SK-N-SH treated with all-trans-retinoic acid at 6 μM for 48 hours (cell line): ENCODE data around the gene COPG2.

Experiments
- ATAC-seq: fragments of 200-7000 bp; cut with Tn5 transposase; 3 replicates; pipeline ENCODE4 v1.9.1; 2020; ENCODE audit warnings: mild to moderate bottlenecking, moderate library complexity
- ARNTL ChIP-seq: fragments of 450-650 bp; formaldehyde crosslinking; IDR thresholded peaks from 2 replicates; pipeline ENCODE4 v1.5.0; 2020; ENCODE audit warnings: low read depth, mild to moderate bottlenecking, moderate library complexity, borderline replicate concordance
- BACH2 ChIP-seq: fragments of 250-450 bp; sonication (Bioruptor Pico); IDR thresholded peaks from 2 replicates; pipeline ENCODE4 v1.9.0; 2021; ENCODE audit warnings: mild to moderate bottlenecking, borderline replicate concordance
- CSDC2 ChIP-seq: fragments of 250-450 bp; sonication (Bioruptor Pico); IDR thresholded peaks from 2 replicates; pipeline ENCODE4 v1.5.0; 2020; ENCODE audit warnings: mild to moderate bottlenecking, moderate library complexity
- CSRNP3 ChIP-seq: fragments of 250-450 bp; sonication (Bioruptor Pico); IDR thresholded peaks from 2 replicates; pipeline ENCODE4 v1.5.1; 2021; ENCODE audit warnings: mild to moderate bottlenecking, moderate library complexity
- ESRRG ChIP-seq: fragments of 250-450 bp; sonication (Bioruptor Pico); IDR thresholded peaks from 2 replicates; pipeline ENCODE4 v1.6.1; 2021; ENCODE audit warnings: mild to moderate bottlenecking
- GLIS3 ChIP-seq: fragments of 250-450 bp; sonication (Bioruptor Pico); IDR thresholded peaks from 2 replicates; pipeline ENCODE4 v1.5.0; 2020; ENCODE audit warnings: mild to moderate bottlenecking, moderate library complexity
- ISL1 ChIP-seq: fragments of 250-450 bp; sonication (Bioruptor Pico); IDR thresholded peaks from 2 replicates; pipeline ENCODE4 v2.1.2; 2022; ENCODE audit warnings: mild to moderate bottlenecking, moderate library complexity
- OSR1 ChIP-seq: fragments of 250-450 bp; sonication (Bioruptor Pico); IDR thresholded peaks from 2 replicates; pipeline ENCODE4 v1.8.0; 2022; ENCODE audit warnings: moderate library complexity, mild to moderate bottlenecking, inconsistent platforms
- PATZ1 ChIP-seq: fragments of 250-450 bp; sonication (Bioruptor Pico); IDR thresholded peaks from 2 replicates; pipeline ENCODE4 v1.8.0; 2020; ENCODE audit warnings: mild to moderate bottlenecking, moderate library complexity, borderline replicate concordance
- POU6F1 ChIP-seq: fragments of 250-450 bp; sonication (Bioruptor Pico); IDR thresholded peaks from 2 replicates; pipeline ENCODE4 v1.8.0; 2021; ENCODE audit warnings: low read depth, mild to moderate bottlenecking, moderate library complexity, borderline replicate concordance
- PPARA ChIP-seq: fragments of 250-450 bp; sonication (Bioruptor Pico); IDR thresholded peaks from 2 replicates; pipeline ENCODE4 v1.5.0; 2020; ENCODE audit warnings: mild to moderate bottlenecking, borderline replicate concordance
- RARB ChIP-seq: fragments of 250-450 bp; sonication (Bioruptor Pico); IDR thresholded peaks from 2 replicates; pipeline ENCODE4 v1.8.0; 2021; ENCODE audit warnings: mild to moderate bottlenecking, moderate library complexity
- SNAI2 ChIP-seq: fragments of 250-450 bp; sonication (Bioruptor Pico); IDR thresholded peaks from 2 replicates; pipeline ENCODE4 v1.5.0; 2020; ENCODE audit warnings: mild to moderate bottlenecking, moderate library complexity
- TCF4 ChIP-seq: fragments of 250-450 bp; sonication (Bioruptor Pico); IDR thresholded peaks from 2 replicates; pipeline ENCODE4 v1.8.0; 2021; ENCODE audit warnings: mild to moderate bottlenecking, moderate library complexity, borderline replicate concordance
- TOX ChIP-seq: fragments of 250-450 bp; sonication (Bioruptor Pico); IDR thresholded peaks from 2 replicates; pipeline ENCODE4 v1.8.0; 2021; ENCODE audit warnings: mild to moderate bottlenecking, moderate library complexity, borderline replicate concordance
- TSHZ2 ChIP-seq: fragments of 250-450 bp; sonication (Bioruptor Pico); IDR thresholded peaks from 2 replicates; pipeline ENCODE4 v1.5.0; 2020; ENCODE audit warnings: mild to moderate bottlenecking, moderate library complexity
- ZC3H10 ChIP-seq: fragments of 250-450 bp; sonication (Bioruptor Pico); IDR thresholded peaks from 2 replicates; pipeline ENCODE4 v1.5.1; 2021; ENCODE audit warnings: mild to moderate bottlenecking, moderate library complexity
- ZFP3 ChIP-seq: fragments of 250-450 bp; sonication (Bioruptor Pico); IDR thresholded peaks from 2 replicates; pipeline ENCODE4 v1.5.0; 2020; ENCODE audit warnings: mild to moderate bottlenecking, moderate library complexity
- ZNF565 ChIP-seq: fragments of 450-650 bp; formaldehyde crosslinking; conservative IDR thresholded peaks from 2 replicates; pipeline ENCODE4 v1.5.0; 2020; ENCODE audit warnings: low read depth, mild to moderate bottlenecking, moderate library complexity
- ZNF70 ChIP-seq: fragments of 450-650 bp; formaldehyde crosslinking; IDR thresholded peaks from 2 replicates; pipeline ENCODE4 v1.5.0; 2020; ENCODE audit warnings: mild to moderate bottlenecking, moderate library complexity
- ZNF8 ChIP-seq: fragments of 450-650 bp; formaldehyde crosslinking; IDR thresholded peaks from 2 replicates; pipeline ENCODE4 v1.5.0; 2020; ENCODE audit warnings: mild to moderate bottlenecking, moderate library complexity

The COPG2 gene

GRCh38 chr7:130639388-130639787 lies 29.2 kb downstream of the COPG2 start:
- no peak for ATAC-seq
- TF ChIP-seq PPARA (CRISPR knock-in tag) (no peak), GLIS3 (CRISPR knock-in tag) (no peak), POU6F1 (CRISPR knock-in tag) (no peak), ZNF8 (CRISPR knock-in tag) (no peak), ZC3H10 (CRISPR knock-in tag) (no peak), PATZ1 (CRISPR knock-in tag) (no peak), ESRRG (no peak), ARNTL (CRISPR knock-in tag) (no peak), BACH2 (CRISPR knock-in tag) (no peak), TOX (no peak)

- no peak for ATAC-seq
- no peak for TF ChIP-seq ARNTL (CRISPR knock-in tag)
- no peak for TF ChIP-seq ZNF70 (CRISPR knock-in tag)
- TF ChIP-seq GLIS3 (CRISPR knock-in tag): no peak
- no peak for TF ChIP-seq TOX
- no peak for TF ChIP-seq ZFP3
- no peak for TF ChIP-seq CSDC2
- no peak for TF ChIP-seq BACH2 (CRISPR knock-in tag)
- no peak for TF ChIP-seq CSRNP3
- no peak for TF ChIP-seq POU6F1 (CRISPR knock-in tag)
- TF ChIP-seq RARB (CRISPR knock-in tag): no peak
- TF ChIP-seq ZNF8 (CRISPR knock-in tag): no peak
- TF ChIP-seq SNAI2 (CRISPR knock-in tag): no peak
- no peak for TF ChIP-seq ZNF565
- TF ChIP-seq TCF4 (CRISPR knock-in tag): no peak
Measured at GRCh38 chr7:130632111-130632510, 36.4 kb downstream of the COPG2 start.

GRCh38 chr7:130628901-130629300 lies 39.6 kb downstream of the COPG2 start:
- no peak for ATAC-seq
- TF ChIP-seq ISL1 (CRISPR knock-in tag): no peak
- no peak for TF ChIP-seq TSHZ2 (CRISPR knock-in tag)
- TF ChIP-seq ARNTL (CRISPR knock-in tag): no peak

GRCh38 chr7:130627775-130628174 lies 40.8 kb downstream of the COPG2 start:
- ATAC-seq: no peak
- TF ChIP-seq POU6F1 (CRISPR knock-in tag) (no peak), PPARA (CRISPR knock-in tag) (no peak), TCF4 (CRISPR knock-in tag) (no peak), OSR1 (CRISPR knock-in tag) (no peak), ZNF565 (no peak), RARB (CRISPR knock-in tag) (no peak), ISL1 (CRISPR knock-in tag) (no peak), TOX (no peak), BACH2 (CRISPR knock-in tag) (no peak)
